B cell (primary cell): ENCODE measurements around the gene STMN3.
"Not testable (repeated sequence)": the region's sequence is repeated elsewhere in the genome, so short reads cannot be mapped to it uniquely, and the experiment has no call there.

ENCODE experiments used
- CTCF ChIP-seq: fragments of 200-600 bp; IDR thresholded peaks from one replicate; pipeline ENCODE4 v1.8.0; 2022; ENCODE audit warnings: antibody characterized with exemption, mild to moderate bottlenecking
- EZH2 ChIP-seq: IDR thresholded peaks from 2 replicates; pipeline ENCODE4 v1.6.1; 2012; ENCODE audit warnings: borderline replicate concordance, low read depth, mild to moderate bottlenecking, moderate library complexity, low read length; ENCODE audit not compliant: insufficient read depth, poor library complexity, severe bottlenecking

GRCh38 chr20:63630956-63631355 lies 22.3 kb downstream of the STMN3 start:
- not testable (repeated sequence) for TF ChIP-seq CTCF, EZH2
